ENCODE measurements around the gene PRXL2B. TPM values are rescaled to one million over a fixed set of nuclear protein-coding genes. Genes with fewer than 3 reads are reported as not detected.
"Not testable (repeated sequence)": the region's sequence is repeated elsewhere in the genome, so short reads cannot be mapped to it uniquely, and the experiment has no call there.

The PRXL2B gene
- total RNA-seq, 2 donors from 2014 or later = 10.8 to 14.1 TPM

- peak; percentile 22 for DNase-seq
- ATAC-seq = peak in 1 of 2 donors; percentile 9
- intact Hi-C loops (cut with DNase I) = not testable (repeated sequence)
These were observed 9.0 kb upstream of the PRXL2B start for GRCh38 chr1:2577565-2578075.

- DNase-seq (no peak), ATAC-seq (no peak)
- intact Hi-C loops (cut with DNase I) = no loop called here
These were observed 7.8 kb upstream of the PRXL2B start for GRCh38 chr1:2578758-2579118.

GRCh38 chr1:2580691-2581090 lies 5.9 kb upstream of the PRXL2B start:
- intact Hi-C loops (cut with DNase I) = no loop called here
- peak; percentile 12 for DNase-seq
- ATAC-seq = no peak

- intact Hi-C loops (cut with DNase I) = no loop called here
These were observed 4.2 kb upstream of the PRXL2B start for GRCh38 chr1:2582391-2582790.

GRCh38 chr1:2583331-2583791 lies 3.2 kb upstream of the PRXL2B start:
- intact Hi-C loops (cut with DNase I) = no loop called here
- DNase-seq = peak; percentile 7

More at GRCh38 chr1:2582391-2582790, 4.2 kb upstream of the PRXL2B start:
- no peak for DNase-seq
- ATAC-seq = no peak

GRCh38 chr1:2583871-2584351 lies 2.7 kb upstream of the PRXL2B start:
- intact Hi-C loops (cut with DNase I) = no loop called here
- DNase-seq = peak; percentile 12
- ATAC-seq = no peak

More at GRCh38 chr1:2583331-2583791, 3.2 kb upstream of the PRXL2B start:
- ATAC-seq = no peak

- peak; percentile 18 for DNase-seq
- intact Hi-C loops (cut with DNase I) = loop anchor here in 1 of 2 donors (5.0 kb wide), 1 partner anchor 52 kb away; no protein-coding TSS in a partner anchor
- ATAC-seq = no peak
These were observed 1.8 kb upstream of the PRXL2B start for GRCh38 chr1:2584686-2585317.

- peak; percentile 45 to 46 for ATAC-seq
- peak; percentile 75 for DNase-seq
- intact Hi-C loops (cut with DNase I) = loop anchor here in 1 of 2 donors (5.0 kb wide), 1 partner anchor 52 kb away; no protein-coding TSS in a partner anchor
These were observed 1.1 kb upstream of the PRXL2B start for GRCh38 chr1:2585318-2586092.

- DNase-seq = no peak
- ATAC-seq = peak in 1 of 2 donors; percentile 0
- intact Hi-C loops (cut with DNase I) = loop anchor here in 1 of 2 donors (5.0 kb wide), 1 partner anchor 50 kb away; no protein-coding TSS in a partner anchor
These were observed 688 bp downstream of the PRXL2B start for GRCh38 chr1:2587071-2587859.

GRCh38 chr1:2587860-2588571 lies 1.4 kb downstream of the PRXL2B start:
- ATAC-seq = no peak
- intact Hi-C loops (cut with DNase I) = loop anchor here in 1 of 2 donors (5.0 kb wide), 1 partner anchor 49 kb away; no protein-coding TSS in a partner anchor
- DNase-seq = peak; percentile 28

GRCh38 chr1:2588661-2589430 lies 2.3 kb downstream of the PRXL2B start:
- DNase-seq = peak; percentile 33
- no peak for ATAC-seq
- intact Hi-C loops (cut with DNase I) = loop anchor here in 1 of 2 donors (5.0 kb wide), 1 partner anchor 48 kb away; no protein-coding TSS in a partner anchor

GRCh38 chr1:2589431-2590232 lies 3.1 kb downstream of the PRXL2B start:
- intact Hi-C loops (cut with DNase I) = loop anchor here in 1 of 2 donors (5.0 kb wide), 1 partner anchor 48 kb away; no protein-coding TSS in a partner anchor
- ATAC-seq (no peak), DNase-seq (peak; percentile 20)

- DNase-seq = peak; percentile 14
- intact Hi-C loops (cut with DNase I) = no loop called here
- ATAC-seq = no peak
These were observed 3.9 kb downstream of the PRXL2B start for GRCh38 chr1:2590233-2591141.

- ATAC-seq = no peak
- intact Hi-C loops (cut with DNase I) = no loop called here
- DNase-seq = no peak
These were observed 4.6 kb downstream of the PRXL2B start for GRCh38 chr1:2591233-2591580.

- ATAC-seq (no peak), DNase-seq (no peak)
- intact Hi-C loops (cut with DNase I) = no loop called here
These were observed 5.1 kb downstream of the PRXL2B start for GRCh38 chr1:2591581-2592261.
